Fibroblast of lung (primary cell): Measurements from ENCODE around the gene ECD. TPM values are rescaled to one million over a fixed set of nuclear protein-coding genes. Genes with fewer than 3 reads are reported as not detected.
A peak's percentile ranks its signal among the peaks of the same experiment; 100 is the strongest.

ENCODE experiments used
- DNase-seq, 2 donors: peaks; one replicate each; pipeline versions ENCODE4 v3.0.0 to v3.0.0-alpha.2; 2010; ENCODE audit warnings: low read depth in 2 of 2
- H2AFZ ChIP-seq: 2 replicates; pipeline ENCODE4 v1.5.1; 2012; ENCODE audit warnings: low read length, control low read depth, inconsistent platforms
- H3K27ac ChIP-seq: 2 replicates; pipeline ENCODE4 v1.5.1; 2011; ENCODE audit warnings: low read length, control low read depth; ENCODE audit not compliant: insufficient read depth
- H3K27me3 ChIP-seq: 2 replicates; pipeline ENCODE4 v1.5.1; 2011; ENCODE audit warnings: mild to moderate bottlenecking, low read length; ENCODE audit not compliant: control insufficient read depth, insufficient read depth
- H3K36me3 ChIP-seq: 2 replicates; pipeline ENCODE4 v1.5.1; 2011; ENCODE audit warnings: low read length; ENCODE audit not compliant: control insufficient read depth, insufficient read depth
- H3K4me1 ChIP-seq: 2 replicates; pipeline ENCODE4 v1.5.1; 2011; ENCODE audit warnings: low read length; ENCODE audit not compliant: control insufficient read depth, insufficient read depth; ENCODE audit errors: extremely low read depth
- H3K4me2 ChIP-seq: 2 replicates; pipeline ENCODE4 v1.5.1; 2011; ENCODE audit warnings: low read length, control low read depth; ENCODE audit not compliant: insufficient read depth; ENCODE audit errors: extremely low read depth
- H3K4me3 ChIP-seq, 4 experiments: fragments of 200-600 bp in 1 of 4; sonication (generic) in 1 of 4; replicated peaks in 1 of 4; 2 replicates each; pipeline ENCODE4 v1.5.1; 2011 to 2016; ENCODE audit warnings: low read length in 4 of 4, low read depth in 3 of 4, mild to moderate bottlenecking in 3 of 4, control low read depth in 2 of 4, inconsistent platforms in 1 of 4, mixed read lengths in 1 of 4; ENCODE audit not compliant: insufficient read depth in 1 of 4; ENCODE audit errors: control extremely low read depth in 1 of 4
- H3K79me2 ChIP-seq: 2 replicates; pipeline ENCODE4 v1.5.1; 2012; ENCODE audit warnings: mild to moderate bottlenecking, low read length, inconsistent platforms; ENCODE audit not compliant: control insufficient read depth, insufficient read depth
- H3K9ac ChIP-seq: 2 replicates; pipeline ENCODE4 v1.5.1; 2011; ENCODE audit warnings: mild to moderate bottlenecking, low read length, control low read depth; ENCODE audit not compliant: insufficient read depth
- H3K9me3 ChIP-seq: 2 replicates; pipeline ENCODE4 v1.5.1; 2012; ENCODE audit warnings: low read depth, low read length; ENCODE audit not compliant: control insufficient read depth, insufficient read depth
- H4K20me1 ChIP-seq: 2 replicates; pipeline ENCODE4 v1.5.1; 2011; ENCODE audit warnings: low read length; ENCODE audit not compliant: control insufficient read depth, insufficient read depth; ENCODE audit errors: extremely low read depth
- EZH2 ChIP-seq: IDR thresholded peaks from 2 replicates; pipeline ENCODE4 v1.5.1; 2012; ENCODE audit warnings: low read length, control low read depth, mild to moderate bottlenecking; ENCODE audit errors: missing control alignments
- polyA plus RNA-seq, 2 donors: library from polyadenylated mRNA; depleted of rRNA in 1 of 2; stranded (reverse) in 1 of 2; unstranded in 1 of 2; fragments of >200 nt; gene quantifications; 2 replicates each; pipeline ENCODE4 v1.2.1, GENCODE V29; 2011 to 2012; ENCODE audit warnings: missing spikeins in 1 of 2
- total RNA-seq: library from RNA; depleted of rRNA; stranded (reverse); fragments of >200 nt; gene quantifications from 2 replicates; pipeline ENCODE4 v1.2.1, GENCODE V29; 2014
- TF ChIP-seq, protein P1 (sequence below), 2 donors: IDR thresholded peaks in 1 of 2; conservative IDR thresholded peaks in 1 of 2; 1 replicate in 1 of 2; 2 replicates in 1 of 2; pipeline ENCODE4 v1.5.1; 2011 to 2012; ENCODE audit warnings: low read length in 2 of 2, control low read depth in 1 of 2, inconsistent platforms in 1 of 2, low read depth in 1 of 2, mild to moderate bottlenecking in 1 of 2

The ECD gene
- total and polyA plus RNA-seq, 2 donors (not counting 1 experiment from before 2014, with no cell fraction given), result 22.0 to 40.9 TPM

DNA sequence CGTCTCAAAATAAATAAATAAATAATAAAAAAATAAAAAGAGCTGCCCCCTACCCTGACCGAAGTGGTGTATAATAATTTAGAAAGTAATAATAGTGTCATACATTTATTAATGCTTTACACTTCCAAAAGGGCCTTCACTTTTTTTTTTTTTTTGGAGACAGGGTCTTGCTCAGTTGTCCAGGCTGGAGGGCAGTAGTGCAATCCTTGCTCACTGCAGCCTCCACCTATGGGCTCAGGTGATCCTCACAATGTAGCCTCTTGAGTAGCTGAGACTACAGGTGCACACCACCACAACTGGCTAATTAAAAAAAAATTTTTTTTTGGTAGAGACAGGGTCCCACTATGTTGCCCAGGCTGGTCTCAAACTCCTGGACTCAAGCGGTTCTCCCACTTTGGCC lies 1.5 kb upstream of the ECD start:
- TF ChIP-seq, protein P1, sequence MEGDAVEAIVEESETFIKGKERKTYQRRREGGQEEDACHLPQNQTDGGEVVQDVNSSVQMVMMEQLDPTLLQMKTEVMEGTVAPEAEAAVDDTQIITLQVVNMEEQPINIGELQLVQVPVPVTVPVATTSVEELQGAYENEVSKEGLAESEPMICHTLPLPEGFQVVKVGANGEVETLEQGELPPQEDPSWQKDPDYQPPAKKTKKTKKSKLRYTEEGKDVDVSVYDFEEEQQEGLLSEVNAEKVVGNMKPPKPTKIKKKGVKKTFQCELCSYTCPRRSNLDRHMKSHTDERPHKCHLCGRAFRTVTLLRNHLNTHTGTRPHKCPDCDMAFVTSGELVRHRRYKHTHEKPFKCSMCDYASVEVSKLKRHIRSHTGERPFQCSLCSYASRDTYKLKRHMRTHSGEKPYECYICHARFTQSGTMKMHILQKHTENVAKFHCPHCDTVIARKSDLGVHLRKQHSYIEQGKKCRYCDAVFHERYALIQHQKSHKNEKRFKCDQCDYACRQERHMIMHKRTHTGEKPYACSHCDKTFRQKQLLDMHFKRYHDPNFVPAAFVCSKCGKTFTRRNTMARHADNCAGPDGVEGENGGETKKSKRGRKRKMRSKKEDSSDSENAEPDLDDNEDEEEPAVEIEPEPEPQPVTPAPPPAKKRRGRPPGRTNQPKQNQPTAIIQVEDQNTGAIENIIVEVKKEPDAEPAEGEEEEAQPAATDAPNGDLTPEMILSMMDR (conservative IDR thresholded peaks at IDR 0.05 in 1 of 2, IDR thresholded peaks at IDR 0.05 in 1 of 2; ENCODE audit: low read depth in 1 of 2, low read length in 2 of 2), result no peak
- TF ChIP-seq EZH2, result no peak
- Histone ChIP-seq H3K4me2 (no peak overlapping the region), H3K9me3 (no peaks in the 10 kb centered on the region), H3K27ac (no peak overlapping the region), H3K4me3 (peak overlapping the region in 1 of 4 experiments; percentile 98), H3K9ac (no peak overlapping the region), H2AFZ (no peak overlapping the region), H3K79me2 (peaks cover 36% of the 10 kb centered on the region), H3K27me3 (no peaks in the 10 kb centered on the region), H3K4me1 (no peaks in the 10 kb centered on the region), H4K20me1 (no peaks in the 10 kb centered on the region), H3K36me3 (no peaks in the 10 kb centered on the region)
- no peak for DNase-seq

DNA sequence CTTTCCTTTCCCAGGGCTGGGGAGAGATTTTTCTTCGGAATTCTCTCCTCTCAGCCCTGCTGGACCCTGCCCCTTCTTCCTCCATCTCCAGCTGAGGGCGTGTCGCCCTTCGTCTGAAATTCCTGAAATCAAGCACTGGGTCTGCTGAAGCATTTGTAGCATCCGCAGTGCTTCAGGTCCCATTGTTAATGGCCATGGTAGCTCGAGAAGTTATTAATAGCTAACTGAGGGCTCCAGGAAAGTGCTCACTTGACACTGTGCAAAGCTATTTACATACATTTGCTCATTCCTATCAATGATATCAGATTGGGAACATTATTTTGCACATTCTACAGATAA lies 626 bp upstream of the ECD start:
- Histone ChIP-seq H2AFZ (peak overlapping the region; percentile 34), H3K27me3 (no peaks in the 10 kb centered on the region), H4K20me1 (no peaks in the 10 kb centered on the region), H3K9ac (peak overlapping the region; percentile 86), H3K4me3 (peak overlapping the region; percentile 66 to 98 (median 80)), H3K4me1 (no peaks in the 10 kb centered on the region), H3K4me2 (peak overlapping the region; percentile 77), H3K27ac (peak overlapping the region; percentile 91), H3K79me2 (peaks cover 36% of the 10 kb centered on the region), H3K36me3 (no peaks in the 10 kb centered on the region), H3K9me3 (no peaks in the 10 kb centered on the region)
- DNase-seq, result no peak
- no peak for TF ChIP-seq EZH2
- TF ChIP-seq, protein P1 (conservative IDR thresholded peaks at IDR 0.05 in 1 of 2, IDR thresholded peaks at IDR 0.05 in 1 of 2; ENCODE audit: low read depth in 1 of 2, low read length in 2 of 2), result no peak

DNA sequence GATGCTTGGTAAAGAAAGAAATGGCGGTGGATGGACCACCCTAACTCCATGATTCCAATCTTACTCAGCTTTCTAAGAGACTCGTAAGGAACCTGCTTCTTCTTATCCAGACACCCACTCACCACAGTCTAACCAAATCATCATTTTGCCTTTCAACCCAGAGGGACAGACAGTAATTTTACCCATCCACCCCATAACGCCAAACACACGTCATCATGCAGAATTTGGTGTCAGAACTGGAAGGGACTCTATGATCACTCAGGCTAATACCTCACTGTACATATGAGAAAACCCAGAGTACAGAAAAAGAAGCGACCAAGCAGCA lies 388 bp downstream of the ECD start:
- Histone ChIP-seq H2AFZ (peak overlapping the region; percentile 69), H4K20me1 (no peaks in the 10 kb centered on the region), H3K4me1 (no peaks in the 10 kb centered on the region), H3K27ac (peak overlapping the region; percentile 91), H3K79me2 (peaks cover 44% of the 10 kb centered on the region), H3K9ac (peak overlapping the region; percentile 86), H3K4me2 (peak overlapping the region; percentile 42), H3K4me3 (peak overlapping the region; percentile 66 to 98 (median 80)), H3K9me3 (no peaks in the 10 kb centered on the region), H3K27me3 (no peaks in the 10 kb centered on the region), H3K36me3 (peaks cover 2% of the 10 kb centered on the region)
- no peak for TF ChIP-seq EZH2
- TF ChIP-seq, protein P1 (conservative IDR thresholded peaks at IDR 0.05 in 1 of 2, IDR thresholded peaks at IDR 0.05 in 1 of 2; ENCODE audit: low read depth in 1 of 2, low read length in 2 of 2), result no peak
- peak in 1 of 2 donors; percentile 23 for DNase-seq
